ENCODE data around the gene C8A. TPM values are rescaled to one million over a fixed set of nuclear protein-coding genes. Genes with fewer than 3 reads are reported as not detected.

The C8A gene
- total RNA-seq, 1 experiment from 2014 or later: not detected

GRCh38 chr1:56927171-56927570 lies 72.6 kb downstream of the C8A start:
- WGBS (ENCODE audit: extremely low coverage, insufficient read length, low lambda C conversion rate): no CpG with 5 or more reads among the region's 4 CpGs
- Mint-ChIP-seq H3K36me3 (ENCODE audit: insufficient read depth in 1 of 3, low read depth in 3 of 3) (0 out of 7 replicates have a peak, but pooled peaks cover 0 to 5% (median 0%) of the 10 kb centered on the region in 3 experiments), H3K9me3 (peaks cover 0 to 4% of the 10 kb centered on the region in 2 experiments; a peak in 1 of 5 replicates), H3K27me3 (ENCODE audit: low read depth) (peaks cover 6% of the 10 kb centered on the region), H3K4me3 (no peak overlapping the region), H3K4me1 (peaks cover 29 to 36% of the 10 kb centered on the region in 2 experiments), H3K27ac (no peak overlapping the region)
- H2BK5ac ChIP-seq (ENCODE audit: insufficient read length, low read length): no peak overlapping the region
- no peak overlapping the region for H3K27ac ChIP-seq (ENCODE audit: insufficient read length, low read depth, low read length)
- no peak for DNase-seq
- H3K56ac ChIP-seq (ENCODE audit: insufficient read length, low read depth, low read length): no peak overlapping the region
- no peak overlapping the region for H2AFZ ChIP-seq (ENCODE audit: low read length)
- no peaks in the 10 kb centered on the region for H3K23me2 ChIP-seq (ENCODE audit: insufficient read length, low read depth, low read length, poor library complexity, severe bottlenecking)
- H2BK20ac ChIP-seq (ENCODE audit: low read depth, low read length, poor library complexity, severe bottlenecking): no peak overlapping the region
- H2BK12ac ChIP-seq (ENCODE audit: insufficient read length, low read depth, low read length): no peak overlapping the region
- no peak overlapping the region for H3K18ac ChIP-seq (ENCODE audit: insufficient read length, low read depth, low read length)
- no peak overlapping the region for H4K8ac ChIP-seq (replicated peaks; ENCODE audit: insufficient read length, low read depth, low read length)
- no peak overlapping the region for H2BK120ac ChIP-seq (ENCODE audit: low read depth, low read length, poor library complexity, severe bottlenecking)
- no peak overlapping the region for H3K4ac ChIP-seq (ENCODE audit: low read depth, low read length)
- TF ChIP-seq CTCF (conservative IDR thresholded peaks at IDR 0.05): no peak
- no peak overlapping the region for H3K14ac ChIP-seq (ENCODE audit: insufficient read depth, low read length)
- H3K9ac ChIP-seq (ENCODE audit: extremely low read depth, insufficient read length, low read length): no peak overlapping the region
- H3K79me2 ChIP-seq (ENCODE audit: insufficient read depth, low read length): no peaks in the 10 kb centered on the region
- H4K91ac ChIP-seq (ENCODE audit: insufficient read length, low read depth, low read length): no peak overlapping the region
- no peak overlapping the region for H4K5ac ChIP-seq (ENCODE audit: insufficient read length, low read depth, low read length)
- H3K79me1 ChIP-seq (ENCODE audit: insufficient read depth, low read depth, low read length, poor library complexity, severe bottlenecking): no peaks in the 10 kb centered on the region
- no peaks in the 10 kb centered on the region for H3K27me3 ChIP-seq (ENCODE audit: insufficient read depth, low read length)
- no peaks in the 10 kb centered on the region for H3K9me3 ChIP-seq (ENCODE audit: control insufficient read depth, low read depth, low read length)
- no peak overlapping the region for H2AK5ac ChIP-seq (ENCODE audit: insufficient read length, low read length)
- no peak overlapping the region for H3K23ac ChIP-seq (ENCODE audit: insufficient read length, low read depth, low read length)
- H3T11ph ChIP-seq (ENCODE audit: low read length): no peak overlapping the region
- no peak overlapping the region for H3K4me2 ChIP-seq (ENCODE audit: insufficient read depth, insufficient read length, low read length)
- no peak overlapping the region for H2BK15ac ChIP-seq (ENCODE audit: low read depth, low read length)
- H4K20me1 ChIP-seq (ENCODE audit: control insufficient read depth, insufficient read depth, insufficient read length): no peaks in the 10 kb centered on the region
- H3K4me1 ChIP-seq (ENCODE audit: insufficient read depth, low read length): no peaks in the 10 kb centered on the region

Measured in H9 (cell line).